Esophagus muscularis mucosa (tissue), 3 donors: ENCODE data around the gene TATDN2.

Experiments
- CTCF ChIP-seq, 3 experiments: fragments of 200-600 bp in 2 of 3; fragments of 450-650 bp in 1 of 3; sonication (generic) in 2 of 3; IDR thresholded peaks; one replicate each; pipeline ENCODE4 v1.5.1; 2017 to 2019; ENCODE audit warnings: antibody characterized with exemption in 3 of 3, mild to moderate bottlenecking in 2 of 3, moderate library complexity in 1 of 3
- POLR2A ChIP-seq: fragments of 450-650 bp; IDR thresholded peaks from one replicate; pipeline ENCODE4 v1.6.1; 2017; ENCODE audit warnings: antibody characterized with exemption, moderate library complexity, mild to moderate bottlenecking, low read depth

- no peak for TF ChIP-seq CTCF (IDR thresholded peaks at IDR 0.05)
- no peak for TF ChIP-seq POLR2A
Measured at GRCh38 chr3:10281951-10282350, 33.7 kb downstream of the TATDN2 start.
